Spleen (tissue), 7 donors: ENCODE results near the gene SECISBP2.

Experiments used
- CTCF ChIP-seq, 11 experiments: fragments of 200-600 bp in 7 of 11; fragments of 450-650 bp in 4 of 11; sonication (generic) in 4 of 11; IDR thresholded peaks in 8 of 11; conservative IDR thresholded peaks in 3 of 11; 1 replicate in 7 of 11; 2 replicates in 4 of 11; pipeline versions ENCODE4 v1.4.0 to v1.8.0; 2016 to 2021; ENCODE audit warnings: antibody characterized with exemption in 11 of 11, inconsistent platforms in 4 of 11, mild to moderate bottlenecking in 1 of 11
- POLR2A ChIP-seq, 3 donors: fragments of 450-650 bp; IDR thresholded peaks; one replicate each; pipeline ENCODE4 v1.5.1; 2017; ENCODE audit warnings: antibody characterized with exemption in 3 of 3, mild to moderate bottlenecking in 1 of 3
- POLR2AphosphoS5 ChIP-seq, 3 donors: sonication (generic); formaldehyde crosslinking; IDR thresholded peaks; one replicate each; pipeline ENCODE4 v1.5.1; 2017; ENCODE audit warnings: antibody characterized with exemption in 3 of 3
- donor health status: DM: no; HTN: no; CAD: no; lungs with moderate emphysema.
- donor health status: DM: no; HTN: no; CAD: no.
- donor health status: DM: no; HTN: no; CAD: no.

- TF ChIP-seq CTCF (IDR thresholded peaks at IDR 0.05 in 8 of 11, conservative IDR thresholded peaks at IDR 0.05 in 3 of 11): no peak
- no peak for TF ChIP-seq POLR2AphosphoS5 (IDR thresholded peaks at IDR 0.05)
- no peak for TF ChIP-seq POLR2A (IDR thresholded peaks at IDR 0.05)
Measured at GRCh38 chr9:89397471-89397870, 79.2 kb downstream of the SECISBP2 start.
